COLO668 (cell line): ENCODE measurements around the gene PLCG2.

ENCODE experiments used
- DNase-seq: peaks from one replicate; lab custom pipeline; 2025; ENCODE audit not compliant: unreplicated experiment; lab: John Stamatoyannopoulos, UW

PLCG2 gene

GRCh38 chr16:81905277-81905676 lies 126.2 kb downstream of the PLCG2 start:
- no peak for DNase-seq

- DNase-seq = no peak
Observed at GRCh38 chr16:81907681-81908080, 128.6 kb downstream of the PLCG2 start.

GRCh38 chr16:81908466-81909262 lies 129.6 kb downstream of the PLCG2 start:
- DNase-seq = no peak

- no peak for DNase-seq
Observed at GRCh38 chr16:81910366-81910885, 131.3 kb downstream of the PLCG2 start.

- DNase-seq = no peak
Observed at GRCh38 chr16:81912395-81912794, 133.3 kb downstream of the PLCG2 start.

- DNase-seq = no peak
Observed at GRCh38 chr16:81913222-81913621, 134.1 kb downstream of the PLCG2 start.

- DNase-seq = no peak
Observed at GRCh38 chr16:81917375-81917774, 138.3 kb downstream of the PLCG2 start.

- no peak for DNase-seq
Observed at GRCh38 chr16:81918927-81919326, 139.8 kb downstream of the PLCG2 start.

GRCh38 chr16:81920498-81920897 lies 141.4 kb downstream of the PLCG2 start:
- no peak for DNase-seq

GRCh38 chr16:81921085-81921814 lies 142.2 kb downstream of the PLCG2 start:
- no peak for DNase-seq

- DNase-seq = no peak
Observed at GRCh38 chr16:81921843-81922584, 142.9 kb downstream of the PLCG2 start.

- no peak for DNase-seq
Observed at GRCh38 chr16:81923296-81923695, 144.2 kb downstream of the PLCG2 start.

GRCh38 chr16:81925016-81925415 lies 145.9 kb downstream of the PLCG2 start:
- DNase-seq = no peak

GRCh38 chr16:81926036-81926435 lies 146.9 kb downstream of the PLCG2 start:
- DNase-seq = no peak

GRCh38 chr16:81927561-81928185 lies 148.6 kb downstream of the PLCG2 start:
- DNase-seq = no peak

GRCh38 chr16:81928271-81928918 lies 149.3 kb downstream of the PLCG2 start:
- DNase-seq = no peak

GRCh38 chr16:81928975-81929374 lies 149.9 kb downstream of the PLCG2 start:
- no peak for DNase-seq

GRCh38 chr16:81929841-81930240 lies 150.8 kb downstream of the PLCG2 start:
- no peak for DNase-seq

GRCh38 chr16:81931927-81932326 lies 152.8 kb downstream of the PLCG2 start:
- DNase-seq = no peak

GRCh38 chr16:81932668-81933067 lies 153.6 kb downstream of the PLCG2 start:
- no peak for DNase-seq

GRCh38 chr16:81933361-81933760 lies 154.3 kb downstream of the PLCG2 start:
- no peak for DNase-seq
